Posterior cingulate gyrus (tissue), 11 donors: ENCODE data around the gene SLC19A3.
"Not testable (repeated sequence)": the region's sequence is repeated elsewhere in the genome, so short reads cannot be mapped to it uniquely, and the experiment has no call there.

ENCODE experiments used
- DNase-seq, 10 donors: peaks; one replicate each; pipeline versions ENCODE4 v3.0.0 to v3.0.0-alpha.2; 2020 to 2021; ENCODE audit warnings: mixed read lengths in 3 of 10
- intact Hi-C: fragments of 100-400 bp; cut with DNase I; formaldehyde crosslinking; loops from one replicate; pipeline ENCODE4 v1.15.1; 2023

SLC19A3 gene

GRCh38 chr2:227706859-227707258, 11.0 kb downstream of the SLC19A3 start:
- no peak for DNase-seq
- intact Hi-C loops = no loop called here

DNA sequence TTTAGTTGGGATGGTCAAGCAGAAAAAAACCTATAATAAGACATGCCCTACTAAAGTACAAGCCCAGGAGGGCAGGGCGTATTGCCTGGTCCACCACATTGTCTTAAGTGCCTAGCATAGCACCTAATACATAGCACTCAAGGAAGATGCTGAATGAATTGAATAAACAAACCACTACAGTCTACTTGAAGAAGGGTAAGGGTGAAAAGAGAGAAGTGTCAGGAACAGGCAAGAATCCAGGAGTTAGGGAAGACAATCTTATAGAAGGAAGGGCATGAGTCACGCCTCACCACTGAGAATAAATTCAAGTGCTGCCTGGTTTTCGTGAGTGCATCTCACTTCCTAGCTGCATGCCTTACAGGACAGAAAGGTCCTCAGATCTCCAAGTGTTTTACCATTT, 13.9 kb downstream of the SLC19A3 start:
- no peak for DNase-seq
- intact Hi-C loops = no loop called here

GRCh38 chr2:227703280-227703732, 14.5 kb downstream of the SLC19A3 start:
- DNase-seq = no peak
- intact Hi-C loops = no loop called here

- intact Hi-C loops = no loop called here
- DNase-seq = no peak
Measured at GRCh38 chr2:227701556-227701955, 16.3 kb downstream of the SLC19A3 start.

GRCh38 chr2:227696990-227697679, 20.7 kb downstream of the SLC19A3 start:
- intact Hi-C loops = no loop called here
- no peak for DNase-seq

GRCh38 chr2:227687189-227687588, 30.6 kb downstream of the SLC19A3 start:
- intact Hi-C loops = no loop called here
- DNase-seq = no peak

- intact Hi-C loops = no loop called here
- DNase-seq = no peak
Measured at GRCh38 chr2:227684258-227684657, 33.6 kb downstream of the SLC19A3 start.

DNA sequence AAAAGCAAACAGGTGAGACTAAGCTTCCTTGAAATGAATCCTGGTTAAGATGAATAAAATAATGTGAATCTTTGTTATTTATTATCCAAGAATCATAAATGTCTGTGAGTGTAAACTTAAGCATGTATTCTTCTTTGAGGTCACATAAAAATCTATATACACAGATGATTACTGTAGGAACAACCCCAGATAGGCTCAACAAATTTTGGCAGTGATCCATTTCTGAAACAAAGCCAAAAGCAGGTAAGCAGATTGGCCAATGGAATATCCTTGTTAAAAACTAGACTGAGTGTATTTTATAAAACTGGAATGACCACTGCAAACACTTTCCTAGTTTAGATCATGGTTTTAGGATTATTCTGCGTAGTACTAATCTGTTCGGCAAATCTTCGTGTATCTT, 39.9 kb downstream of the SLC19A3 start:
- DNase-seq = no peak
- intact Hi-C loops = no loop called here

DNA sequence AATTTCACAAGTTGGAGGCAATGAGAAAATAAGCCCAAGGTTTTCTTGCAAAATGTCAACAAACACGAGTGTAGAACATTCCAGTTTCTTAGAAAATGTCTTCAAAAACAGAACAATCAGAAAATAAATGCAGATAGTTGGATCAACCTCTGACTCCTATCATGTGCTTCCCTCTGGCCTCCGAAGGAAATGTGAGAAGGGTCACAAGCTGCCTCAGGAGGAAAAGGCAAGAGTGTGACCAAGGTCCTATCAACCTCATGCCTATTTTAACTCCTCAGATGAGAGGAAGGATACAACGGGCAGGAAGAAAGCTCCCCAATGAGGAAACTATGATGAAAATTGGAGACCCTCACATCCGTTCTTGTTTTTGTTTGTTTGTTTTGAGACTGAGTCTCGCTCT, 43.3 kb downstream of the SLC19A3 start:
- intact Hi-C loops = no loop called here
- DNase-seq = no peak

GRCh38 chr2:227673620-227674019, 44.2 kb downstream of the SLC19A3 start:
- DNase-seq, intact Hi-C loops: not testable (repeated sequence)

DNA sequence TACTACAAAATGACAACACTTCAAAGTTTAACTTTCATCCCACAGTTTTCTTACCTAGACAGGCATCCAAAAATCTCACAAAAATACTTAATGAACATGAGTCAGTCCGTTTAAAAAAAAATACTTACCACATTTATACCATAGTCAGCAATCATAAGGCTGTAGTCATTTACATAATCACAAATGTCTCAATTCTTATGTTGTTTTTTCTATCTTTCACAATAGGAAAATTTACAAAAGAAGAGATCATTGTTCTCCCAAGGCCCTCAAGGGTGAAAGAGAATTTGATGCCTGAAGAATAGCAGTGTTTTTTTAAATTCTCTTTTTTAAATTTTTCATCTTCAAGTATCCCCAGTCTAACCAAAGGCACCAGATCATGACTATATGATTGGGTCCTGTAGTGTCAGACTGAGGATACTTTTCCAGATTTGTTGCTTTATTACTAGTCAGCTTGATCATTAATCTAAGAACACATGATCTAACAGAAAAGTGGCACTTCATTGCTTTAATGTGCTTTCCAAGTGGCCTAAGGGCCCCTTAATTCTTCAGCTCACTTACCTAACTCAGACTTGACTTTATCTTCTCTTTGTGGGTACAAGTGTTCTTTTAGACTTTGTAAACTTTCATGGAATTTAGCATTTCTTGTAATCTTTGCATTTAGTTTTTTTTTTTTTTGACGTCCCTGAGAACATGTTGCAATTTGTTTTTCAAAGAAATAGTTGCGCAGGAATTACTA, 46.5 kb downstream of the SLC19A3 start:
- DNase-seq = no peak
- intact Hi-C loops = no loop called here

DNA sequence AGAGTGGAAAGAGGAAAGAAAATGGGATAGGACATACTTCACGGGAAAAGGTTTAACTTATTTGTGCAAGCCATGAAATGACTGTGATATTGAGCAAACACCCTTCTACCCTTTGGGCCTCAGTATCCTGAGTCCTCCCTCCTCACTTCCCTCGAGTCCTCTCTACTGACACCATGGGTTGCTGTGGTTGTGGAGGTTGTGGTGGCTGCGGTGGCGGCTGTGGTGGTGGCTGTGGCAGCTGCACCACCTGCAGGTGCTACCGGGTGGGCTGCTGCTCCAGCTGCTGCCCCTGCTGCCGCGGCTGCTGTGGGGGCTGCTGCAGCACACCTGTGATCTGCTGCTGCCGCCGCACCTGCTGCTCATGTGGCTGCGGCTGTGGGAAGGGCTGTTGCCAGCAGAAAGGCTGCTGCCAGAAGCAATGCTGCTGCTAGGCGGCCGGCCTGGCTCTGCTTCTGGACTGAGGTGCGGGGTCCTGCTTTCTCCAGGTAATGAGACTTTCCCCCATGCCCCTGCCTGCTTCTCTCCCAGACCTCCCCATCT, 51.1 kb downstream of the SLC19A3 start, which contains the start of gene SCYGR5:
Gene SCYGR5, plus strand, starts transcription at position 174 of the 540 bp plus-strand sequence. Its CDS starts 0 bp downstream, at position 174.
- intact Hi-C loops = not testable (repeated sequence)

DNA sequence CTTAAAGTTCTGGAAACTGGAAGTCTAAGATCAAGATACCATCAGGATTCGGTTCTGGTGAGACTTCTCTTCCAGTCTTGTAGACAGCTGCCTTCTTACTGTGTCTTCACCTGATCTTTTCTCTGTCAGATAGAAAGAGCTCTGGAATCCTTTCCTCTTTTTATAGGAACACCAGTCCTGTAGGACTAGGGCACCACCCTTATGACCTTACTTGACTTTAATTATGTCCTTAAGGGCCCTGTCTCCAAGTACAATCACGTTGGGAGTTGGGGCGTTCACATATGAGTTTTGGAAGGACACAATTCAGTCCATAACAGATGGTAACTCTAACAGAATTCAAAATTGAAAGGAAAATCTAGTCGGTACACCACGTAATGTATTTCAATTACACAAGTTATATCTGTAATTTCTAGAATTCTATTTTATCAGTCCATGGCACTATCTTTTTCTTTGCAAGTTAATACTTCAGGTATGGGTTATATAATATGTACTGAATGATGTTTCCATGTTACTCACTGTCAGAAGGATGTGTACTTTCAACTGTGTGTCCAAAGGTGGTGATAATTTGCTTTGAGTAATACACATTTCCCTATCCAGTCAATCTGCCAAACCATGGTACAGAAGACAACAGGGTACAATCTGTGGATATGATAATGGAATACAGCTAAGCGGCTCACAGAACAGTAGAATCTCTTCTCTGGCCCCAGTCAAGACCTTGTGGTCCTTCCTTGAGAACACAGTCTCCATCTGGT, 52.5 kb downstream of the SLC19A3 start:
- intact Hi-C loops = no loop called here
- DNase-seq = no peak

More for the DNA sequence above, 51.1 kb downstream of the SLC19A3 start, which contains the start of gene SCYGR5:
- DNase-seq = not testable (repeated sequence)

- DNase-seq = no peak
- intact Hi-C loops = no loop called here
Measured at GRCh38 chr2:227661827-227662226, 56.0 kb downstream of the SLC19A3 start.

DNA sequence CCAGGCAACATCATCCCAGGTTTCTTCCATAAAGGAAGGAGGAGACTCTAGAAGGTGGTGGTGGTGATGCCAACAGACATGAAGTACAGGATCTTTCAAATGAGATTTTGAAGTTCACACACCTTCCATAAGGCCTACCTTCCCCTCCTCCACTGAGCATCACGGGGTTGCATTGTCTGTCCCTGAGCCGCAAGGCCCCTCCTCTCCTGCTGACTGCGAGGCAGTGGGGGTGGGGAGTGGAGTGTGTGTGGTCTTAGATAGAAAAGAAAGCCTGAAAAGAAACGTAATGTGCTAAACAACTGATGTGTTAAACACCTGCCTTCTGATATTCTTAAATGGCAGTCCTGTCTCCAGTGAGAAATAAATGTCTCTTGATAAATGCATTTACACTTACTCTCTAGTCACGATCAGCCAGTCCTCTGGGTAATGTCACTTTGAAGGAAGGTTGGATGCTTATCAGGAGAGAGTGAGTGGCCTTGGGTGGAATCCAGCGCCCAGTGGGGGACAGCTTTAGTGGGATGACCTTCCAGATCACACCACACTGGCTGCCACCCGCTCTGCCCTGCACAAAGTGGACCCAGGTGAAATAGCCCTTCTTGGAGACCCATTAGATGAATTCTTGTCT, 56.7 kb downstream of the SLC19A3 start:
- intact Hi-C loops = no loop called here
- no peak for DNase-seq

- no peak for DNase-seq
- intact Hi-C loops = loop anchor here (5.0 to 10.0 kb wide), 2 partner anchors 183 to 205 kb away; partner anchors contain the start of gene AGFG1
Measured at GRCh38 chr2:227657199-227657845, 60.5 kb downstream of the SLC19A3 start.

DNA sequence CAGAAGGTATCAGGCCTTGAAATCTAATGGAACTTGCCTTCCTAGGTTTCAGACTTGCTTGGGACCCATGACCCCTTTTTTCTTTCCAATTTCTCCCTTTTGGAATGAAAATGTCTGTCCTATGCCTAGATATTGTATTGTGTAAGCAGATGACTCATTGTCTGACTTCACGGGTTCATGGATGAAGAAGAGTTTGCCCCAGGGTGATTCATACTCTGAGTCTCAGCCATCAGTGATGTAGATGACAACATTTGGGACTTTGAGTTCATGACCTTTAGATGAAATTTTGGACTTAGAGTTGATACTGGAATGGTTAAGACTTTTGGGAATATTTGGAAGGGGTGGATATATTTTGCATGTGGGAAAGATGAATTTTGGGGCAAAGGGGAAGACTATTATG, 62.4 kb downstream of the SLC19A3 start:
- DNase-seq = no peak
- intact Hi-C loops = loop anchor here (5.0 to 10.0 kb wide), 2 partner anchors 181 to 207 kb away; partner anchors contain the start of gene AGFG1

DNA sequence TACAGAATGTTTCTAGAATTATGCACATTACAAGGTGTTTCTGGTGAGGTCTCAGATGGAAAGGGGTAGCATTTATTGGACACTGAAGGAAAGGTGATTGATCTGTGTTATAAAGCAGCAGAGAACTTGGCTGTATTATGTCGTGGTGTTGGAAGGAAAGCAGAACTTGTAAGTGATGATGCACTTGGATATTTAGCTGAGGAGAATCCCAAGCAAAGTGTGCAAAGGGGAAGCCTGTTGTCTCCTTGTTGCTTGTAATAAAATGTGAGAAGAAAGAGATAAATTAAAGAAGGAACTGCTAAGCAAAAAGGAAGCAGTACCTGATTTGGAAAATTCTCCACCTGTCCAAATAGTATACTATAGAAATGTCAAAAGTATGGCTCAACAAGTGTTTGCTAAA, 63.4 kb downstream of the SLC19A3 start:
- intact Hi-C loops = loop anchor here (10.0 kb wide), 1 partner anchor 180 kb away; the partner anchor contains the start of gene AGFG1
- DNase-seq = no peak

DNA sequence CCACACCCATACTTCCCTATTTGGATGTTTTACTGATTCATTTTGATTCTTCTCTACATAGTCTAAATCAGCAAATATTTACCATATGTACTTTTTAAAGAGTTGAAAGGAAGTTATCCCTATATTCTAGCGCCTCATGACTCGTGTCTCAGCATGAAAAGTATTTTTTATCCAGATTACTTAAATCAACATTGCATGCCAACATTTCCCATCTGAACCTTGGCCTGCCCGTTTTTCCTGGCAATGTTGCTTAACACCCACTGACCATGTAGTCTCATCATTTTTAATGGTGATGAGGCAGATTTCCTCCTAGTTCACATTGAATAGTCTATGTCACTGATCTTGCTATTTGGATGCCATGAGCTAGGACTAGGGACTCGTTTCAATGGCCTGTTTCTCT, 64.4 kb downstream of the SLC19A3 start:
- no peak for DNase-seq
- intact Hi-C loops = loop anchor here (10.0 kb wide), 1 partner anchor 179 kb away; the partner anchor contains the start of gene AGFG1
